ENCODE measurements around the gene DMKN.
"Not testable (repeated sequence)": the region's sequence is repeated elsewhere in the genome, so short reads cannot be mapped to it uniquely, and the experiment has no call there.

The DMKN gene

DNA sequence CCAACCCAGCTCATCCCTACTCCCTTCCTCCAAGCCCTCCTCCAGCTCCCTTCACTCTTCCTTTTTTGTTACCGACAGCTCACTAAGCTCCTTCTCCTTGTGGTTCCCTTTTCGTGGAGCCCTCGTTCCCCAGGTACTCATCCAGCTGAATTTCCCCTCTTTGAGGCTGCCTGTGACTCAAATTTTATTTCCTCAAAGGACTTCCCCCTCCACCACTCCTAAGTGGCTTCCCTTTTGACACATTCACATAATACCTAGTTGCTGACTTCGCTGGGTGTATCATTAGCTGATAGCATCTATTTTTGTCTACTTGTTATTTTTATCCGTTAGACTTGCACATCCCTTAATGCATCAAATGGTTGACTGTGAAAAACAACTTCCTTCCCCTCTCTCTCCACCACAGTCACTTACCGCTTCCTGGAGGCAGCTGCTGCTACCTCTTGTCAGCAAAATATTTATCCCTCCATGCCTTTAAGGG lies 50.9 kb downstream of the DMKN start:
- no peak for DNase-seq (ENCODE audit: low spot score)

DNA sequence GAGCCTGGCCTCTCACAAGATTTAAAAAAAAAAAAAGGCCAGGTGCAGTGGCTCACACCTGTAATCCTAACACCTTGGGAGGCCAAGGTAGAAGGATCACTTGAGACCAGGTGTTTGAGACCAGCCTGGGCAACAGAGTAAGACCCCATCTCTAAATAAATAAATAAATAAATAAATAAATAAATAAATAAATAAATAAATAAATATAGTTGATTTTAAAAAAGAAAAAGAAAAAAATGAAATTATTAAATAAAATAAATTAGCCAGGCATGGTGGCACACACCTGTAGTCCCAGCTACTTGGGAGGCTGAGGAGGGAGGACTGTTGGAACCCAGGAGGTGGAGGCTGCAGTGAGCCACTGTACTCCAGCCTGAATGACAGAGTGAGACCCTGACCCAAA lies 51.7 kb downstream of the DMKN start:
- DNase-seq (ENCODE audit: low spot score) = not testable (repeated sequence)

DNA sequence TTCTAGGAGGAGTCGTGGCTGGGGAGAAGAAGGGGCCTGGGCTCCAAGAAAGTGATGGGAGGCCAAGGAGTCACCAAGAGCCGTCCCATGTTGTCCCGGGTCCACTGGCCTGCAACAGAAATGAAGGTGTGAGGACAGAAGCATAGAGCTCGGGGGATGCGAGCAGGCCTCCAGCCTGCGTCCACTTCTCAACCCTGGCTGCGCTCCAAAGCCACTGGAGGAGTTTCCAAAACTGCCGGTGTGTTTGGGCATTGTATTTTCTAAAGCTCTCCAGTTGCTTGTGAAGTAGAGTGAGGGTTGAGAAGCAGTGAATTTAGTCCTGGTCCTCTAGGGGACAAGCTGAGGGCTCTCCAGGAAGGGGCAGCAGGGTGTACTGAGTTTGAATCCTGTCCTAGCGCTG lies 52.4 kb downstream of the DMKN start:
- no peak for DNase-seq (ENCODE audit: low spot score)

DNA sequence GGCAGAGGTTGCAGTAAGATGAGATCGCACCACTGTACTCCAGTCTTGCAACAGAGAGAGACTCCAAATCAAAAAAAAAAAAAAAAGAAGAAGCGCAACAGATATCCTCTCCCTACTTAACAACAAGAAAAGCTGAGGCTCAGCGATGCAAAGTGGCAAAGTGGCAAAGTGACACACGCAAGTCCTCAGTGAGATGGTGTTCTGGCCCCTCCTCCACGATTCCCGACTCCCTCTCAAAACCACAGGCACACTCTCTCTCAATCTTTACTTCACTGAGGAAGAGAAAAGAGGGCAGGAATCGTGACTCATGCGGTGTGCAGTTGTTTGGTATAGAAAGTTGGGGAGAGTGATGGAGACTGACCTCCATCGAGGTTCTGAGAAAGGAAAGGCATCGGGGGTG lies 52.8 kb downstream of the DMKN start:
- DNase-seq (ENCODE audit: low spot score) = no peak

DNA sequence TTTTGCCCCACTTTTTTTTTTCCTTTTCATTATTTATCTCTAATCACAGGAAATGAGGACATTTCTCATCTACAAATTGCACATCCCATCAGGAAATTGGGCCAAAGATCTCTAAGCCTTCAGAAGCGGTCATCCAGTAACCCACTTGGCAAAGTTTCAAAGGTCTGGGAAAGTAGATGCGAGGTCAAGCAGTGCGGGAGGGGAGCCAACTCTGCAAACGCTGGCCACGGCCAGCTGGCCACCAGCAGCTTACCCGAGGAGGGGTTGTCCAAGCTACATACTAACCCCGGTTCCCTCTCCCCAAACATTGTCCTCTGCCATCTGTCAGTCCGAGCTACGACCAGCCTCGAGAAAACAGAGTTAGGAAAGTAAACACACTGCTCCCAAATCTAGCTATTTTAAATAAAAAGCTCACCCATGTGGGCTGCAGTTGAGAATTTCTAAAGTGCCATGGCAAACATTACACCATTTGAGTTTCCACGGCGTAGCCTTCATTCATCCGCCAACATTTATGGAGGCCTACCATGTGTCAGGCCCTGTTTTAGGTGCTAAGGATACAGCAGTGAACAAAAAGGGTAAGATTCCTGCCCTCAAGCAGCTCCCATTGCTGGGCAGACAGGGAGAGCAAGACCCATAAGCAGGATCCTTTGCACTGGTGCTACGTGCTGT lies 53.9 kb downstream of the DMKN start:
- no peak for DNase-seq (ENCODE audit: low spot score)

DNA sequence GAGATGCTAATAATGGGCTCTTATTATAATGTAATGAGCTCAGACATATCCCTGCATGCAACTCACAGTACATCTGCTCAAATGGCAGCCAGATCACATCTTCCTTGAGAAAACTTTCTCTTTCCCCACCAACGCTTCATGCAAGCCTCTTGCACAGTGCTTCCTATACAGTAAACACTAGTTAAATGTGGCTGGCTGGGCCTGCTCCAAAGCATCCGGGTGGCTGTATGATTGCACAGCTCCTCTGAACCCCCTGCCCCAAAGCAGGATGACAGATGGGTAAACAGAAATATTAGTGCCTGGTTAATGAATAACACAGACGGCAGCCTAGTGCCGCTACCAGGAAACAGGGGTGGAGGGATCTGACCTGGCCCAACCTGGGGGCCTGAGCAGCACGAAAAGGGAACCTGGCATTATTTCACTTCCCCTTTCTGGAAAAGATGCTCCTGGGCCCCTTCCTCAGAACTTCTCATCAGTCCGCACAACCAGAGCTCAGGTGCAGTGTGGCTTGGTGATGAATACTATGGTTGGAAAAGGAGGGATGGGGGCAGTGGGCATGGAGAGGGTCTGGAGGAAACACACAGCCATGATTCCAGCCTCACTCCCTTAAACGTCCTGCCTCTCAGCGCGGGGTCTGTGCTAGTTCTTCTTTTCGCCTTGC lies 54.6 kb downstream of the DMKN start:
- DNase-seq (ENCODE audit: low spot score) = no peak

DNA sequence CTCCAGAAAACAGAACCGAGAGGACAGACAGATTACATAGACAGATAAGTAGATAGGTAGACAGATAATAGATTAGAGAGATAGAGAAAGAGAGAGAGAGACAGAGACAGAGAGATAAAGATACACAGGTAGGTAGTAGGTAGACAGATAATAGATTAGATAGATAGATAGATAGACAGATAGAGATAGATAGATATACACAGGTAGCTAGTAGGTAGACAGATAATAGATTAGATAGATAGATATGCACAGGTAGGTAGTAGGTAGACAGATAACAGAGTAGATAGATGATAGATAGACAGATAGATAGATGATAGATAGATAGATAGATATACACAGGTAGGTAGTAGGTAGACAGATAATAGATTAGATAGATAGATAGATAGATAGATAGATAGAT lies 55.3 kb downstream of the DMKN start:
- DNase-seq (ENCODE audit: low spot score) = no peak

DNA sequence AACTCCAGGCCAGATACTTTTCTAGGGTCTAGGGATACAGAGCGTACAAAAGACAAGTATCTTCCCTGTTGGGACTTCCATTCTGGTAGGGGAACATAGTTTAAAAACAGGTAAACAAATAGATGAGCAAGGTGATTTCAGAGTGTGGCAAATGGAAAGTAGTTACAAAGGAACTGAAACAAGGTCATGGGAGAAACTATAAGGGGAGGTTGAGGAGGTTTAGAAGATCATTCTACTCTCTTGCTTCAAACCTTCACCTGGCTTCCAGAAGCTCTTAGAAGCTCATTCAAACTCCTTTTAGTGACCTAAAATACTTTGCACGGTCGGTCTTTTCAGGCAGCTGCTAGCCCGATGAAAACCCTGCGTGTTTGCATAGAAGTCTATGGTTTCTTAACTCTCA lies 56.3 kb downstream of the DMKN start:
- DNase-seq (ENCODE audit: low spot score) = no peak

DNA sequence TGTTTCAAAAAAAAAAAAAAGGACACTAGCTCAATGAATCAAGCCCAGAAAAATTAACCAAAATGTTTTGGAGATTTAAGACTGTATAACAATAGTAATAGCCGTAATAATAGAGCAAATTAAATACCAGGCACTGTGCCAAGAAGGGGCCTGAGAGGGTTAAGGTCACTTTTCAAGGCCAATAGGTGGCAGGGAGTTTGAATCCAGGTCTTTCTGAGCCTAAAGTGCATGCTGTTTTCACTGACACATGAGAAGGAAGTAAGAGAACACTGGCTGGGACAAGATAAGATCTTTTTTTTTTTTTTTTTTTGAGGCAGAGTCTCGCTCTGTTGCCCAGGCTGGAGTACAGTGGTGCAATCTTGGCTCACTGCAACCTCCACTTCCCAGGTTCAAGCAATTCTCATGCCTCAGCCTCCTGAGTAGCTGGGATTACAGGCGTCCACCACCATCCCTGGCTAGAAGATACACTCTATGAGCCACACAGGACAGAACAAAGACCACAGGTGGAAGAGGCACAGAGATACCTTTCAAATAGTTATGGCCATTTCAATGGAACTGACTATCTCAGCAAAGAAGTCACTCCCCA lies 57.7 kb downstream of the DMKN start:
- no peak for DNase-seq (ENCODE audit: low spot score)

DNA sequence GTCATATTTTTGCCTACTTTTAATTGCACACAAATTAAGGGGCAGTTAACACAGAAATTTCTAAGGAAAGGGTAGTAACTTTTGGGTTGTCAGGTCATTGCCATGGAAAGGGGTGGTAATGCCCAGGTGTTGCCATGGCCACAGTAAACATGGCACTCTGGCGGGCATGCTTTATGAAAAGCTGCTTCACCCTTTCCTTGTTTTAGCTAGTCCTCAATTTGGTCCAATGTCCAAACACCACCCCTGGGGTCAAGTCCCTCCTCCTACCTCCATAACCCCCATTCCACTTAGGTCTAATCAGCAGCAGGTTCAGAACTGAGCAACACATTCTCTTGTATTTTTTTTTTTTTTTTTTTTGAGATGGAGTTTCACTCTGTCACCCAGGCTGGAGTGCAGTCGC lies 58.8 kb downstream of the DMKN start:
- DNase-seq (ENCODE audit: low spot score) = no peak

DNA sequence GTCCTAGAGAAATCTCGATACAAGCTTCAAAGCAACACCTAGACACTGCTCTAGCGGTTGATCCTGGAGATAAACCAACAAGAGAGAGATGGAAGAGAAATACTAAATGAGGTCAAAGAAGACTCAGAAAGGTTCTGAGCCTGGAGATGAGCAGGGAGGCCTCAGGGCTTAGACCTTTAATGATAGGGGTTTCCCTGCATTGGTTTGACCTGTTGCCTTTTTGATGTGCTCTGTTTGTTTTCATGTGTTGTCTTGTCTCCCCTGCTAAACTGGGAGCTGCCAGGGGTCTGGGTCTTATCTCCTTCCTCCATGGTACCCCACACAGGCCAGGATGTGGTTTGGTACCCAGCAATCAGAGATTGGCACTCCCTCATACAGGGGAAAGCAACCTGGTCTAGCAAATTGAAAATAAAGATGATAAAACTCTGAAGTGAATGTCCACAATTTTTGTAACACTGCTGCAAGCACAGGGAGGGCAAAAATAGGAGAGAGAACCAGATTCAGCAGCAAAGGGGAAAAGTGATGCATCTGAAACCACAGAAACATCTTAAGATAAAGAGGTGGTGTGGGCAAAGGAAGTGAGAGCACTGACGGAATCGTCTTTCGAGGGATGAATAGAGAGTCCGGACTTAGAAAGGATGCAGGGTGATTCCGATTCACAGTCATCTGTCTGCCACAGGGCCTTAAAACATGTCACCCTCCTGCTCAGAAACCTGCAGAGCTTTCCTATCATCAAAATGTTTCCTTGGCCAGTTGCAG lies 61.9 kb downstream of the DMKN start:
- DNase-seq (ENCODE audit: low spot score) = no peak

DNA sequence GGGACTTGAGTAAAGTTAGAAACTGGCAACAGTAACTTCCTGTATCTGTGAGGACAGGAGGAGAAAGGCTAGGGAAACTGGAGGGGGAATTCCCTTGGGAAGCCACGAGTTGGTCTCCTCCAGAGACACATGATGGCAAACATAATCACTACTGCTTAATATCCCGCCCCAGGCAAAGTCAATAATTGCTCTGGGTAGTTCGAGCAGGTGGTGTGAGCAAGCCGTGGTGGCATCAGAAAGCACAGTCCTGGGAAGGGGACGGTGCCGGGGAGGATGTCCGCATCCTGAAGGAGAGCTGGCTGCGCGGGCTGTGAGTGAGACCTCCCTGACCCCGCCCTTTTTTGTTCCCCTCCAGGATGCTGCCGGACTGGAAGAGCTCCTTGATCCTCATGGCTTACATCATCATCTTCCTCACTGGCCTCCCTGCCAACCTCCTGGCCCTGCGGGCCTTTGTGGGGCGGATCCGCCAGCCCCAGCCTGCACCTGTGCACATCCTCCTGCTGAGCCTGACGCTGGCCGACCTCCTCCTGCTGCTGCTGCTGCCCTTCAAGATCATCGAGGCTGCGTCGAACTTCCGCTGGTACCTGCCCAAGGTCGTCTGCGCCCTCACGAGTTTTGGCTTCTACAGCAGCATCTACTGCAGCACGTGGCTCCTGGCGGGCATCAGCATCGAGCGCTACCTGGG lies 63.9 kb downstream of the DMKN start:
- no peak for DNase-seq (ENCODE audit: low spot score)

DNA sequence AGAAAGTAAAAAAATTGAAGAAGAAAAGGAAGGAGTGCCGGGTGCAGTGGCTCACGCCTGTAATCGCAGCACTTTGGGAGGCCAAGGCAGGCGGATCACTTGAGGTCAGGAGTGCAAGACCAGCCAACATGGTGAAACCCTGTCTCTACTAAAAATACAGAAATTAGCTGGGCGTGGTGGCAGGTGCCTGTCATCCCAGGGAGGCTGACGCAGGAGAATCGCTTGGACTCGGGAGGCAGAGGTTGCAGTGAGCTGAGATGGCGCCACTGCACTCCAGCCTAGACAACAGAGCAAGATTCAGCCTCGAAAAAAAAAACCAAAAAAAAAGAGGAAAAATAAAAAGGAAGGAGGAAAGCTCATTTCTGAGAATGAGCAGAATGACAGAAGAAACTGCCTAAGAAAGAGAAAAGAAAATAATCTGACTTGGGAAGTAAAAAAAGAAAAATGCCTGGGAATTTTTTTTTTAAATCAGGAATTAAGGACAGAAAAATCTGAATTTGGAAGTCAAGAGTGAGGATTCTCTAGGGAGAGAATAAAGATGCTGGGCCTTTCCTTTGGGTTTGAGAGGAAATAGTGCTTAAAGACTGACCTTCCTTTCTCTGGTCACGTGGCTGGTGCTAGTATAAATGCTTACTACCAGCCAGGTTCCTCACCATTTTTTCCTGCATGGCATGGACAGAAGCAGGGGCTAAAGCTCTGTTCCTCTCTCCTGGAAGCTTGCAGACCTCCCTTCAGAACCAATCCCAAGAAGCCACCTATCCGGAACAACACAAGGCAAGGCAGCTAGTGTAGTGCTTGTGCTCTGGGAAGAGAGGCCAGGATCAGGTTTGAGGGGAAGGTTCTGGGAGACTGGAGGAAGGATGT lies 65.6 kb downstream of the DMKN start, which contains the start of gene FFAR2:
Gene FFAR2 (plus strand): TSS at position 652 of the 864 bp plus-strand sequence. CDS start 1,458 bp downstream, outside the sequence.
- no peak for DNase-seq (ENCODE audit: low spot score)

Data from ecto neural progenitor cell (in vitro differentiated cells).